ENCODE results near the gene PDE6B.

Gene PDE6B

GRCh38 chr4:673349-674091 lies 48.1 kb downstream of the PDE6B start:
- TF ChIP-seq GATA3 (IDR thresholded peaks at IDR 0.05; ENCODE audit: low read depth, low read length) = no peak
- no peak for TF ChIP-seq GATA2 (IDR thresholded peaks at IDR 0.05; ENCODE audit: low read depth, low read length)

DNA sequence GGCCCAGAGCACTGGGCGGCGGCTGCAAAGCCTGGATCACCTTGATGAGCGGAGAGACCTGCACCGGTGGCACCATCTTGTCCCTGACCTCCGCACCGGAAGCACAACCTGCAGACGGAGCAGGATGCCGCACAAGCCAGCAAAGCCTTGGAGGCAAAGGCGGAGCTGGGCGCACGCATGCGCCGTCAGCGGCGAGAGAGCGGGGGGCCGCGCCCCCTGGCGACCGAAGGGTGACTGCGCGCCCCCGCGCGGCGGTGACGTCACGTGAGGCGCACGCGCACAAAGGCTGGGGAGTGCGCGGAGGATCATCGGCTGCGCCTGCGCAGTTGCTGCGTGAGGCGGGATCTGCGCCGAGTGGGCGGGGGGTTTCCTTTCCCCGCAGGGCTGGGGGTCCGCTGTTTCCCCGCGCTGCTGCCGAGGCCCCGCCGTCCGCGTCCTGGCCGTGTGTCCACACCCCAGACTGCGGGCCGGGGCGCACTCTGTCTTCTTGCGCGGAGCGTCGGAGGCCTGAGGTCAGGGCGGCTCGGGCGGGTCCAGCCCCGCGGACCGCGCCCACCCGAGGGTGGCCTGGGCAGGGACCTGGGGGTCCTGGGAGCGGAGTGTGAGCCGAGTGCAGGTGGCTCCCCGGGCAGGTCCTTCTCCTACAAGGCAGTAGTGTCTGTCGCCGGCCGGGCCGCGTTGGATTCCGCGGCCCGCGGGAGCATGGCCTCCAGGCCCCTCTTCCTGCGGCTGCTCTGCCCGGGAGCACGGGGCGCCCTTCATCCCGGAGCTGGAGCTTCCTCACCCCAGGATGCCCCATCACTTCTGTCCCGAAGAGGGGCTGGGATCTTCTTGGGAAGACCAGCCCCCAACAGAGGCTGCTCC lies 49.0 kb downstream of the PDE6B start, which contains the start of the genes ATP5ME and MYL5:
Gene ATP5ME (minus strand): TSS at position 105 of the 864 bp plus-strand sequence. CDS start 29 bp downstream, at position 76.
Gene MYL5 (plus strand): TSS at position 371 of the 864 bp plus-strand sequence. CDS start 3,485 bp downstream, outside the sequence.
- TF ChIP-seq GATA2 (IDR thresholded peaks at IDR 0.05; ENCODE audit: low read depth, low read length) (no peak), GATA3 (IDR thresholded peaks at IDR 0.05; ENCODE audit: low read depth, low read length) (no peak)

DNA sequence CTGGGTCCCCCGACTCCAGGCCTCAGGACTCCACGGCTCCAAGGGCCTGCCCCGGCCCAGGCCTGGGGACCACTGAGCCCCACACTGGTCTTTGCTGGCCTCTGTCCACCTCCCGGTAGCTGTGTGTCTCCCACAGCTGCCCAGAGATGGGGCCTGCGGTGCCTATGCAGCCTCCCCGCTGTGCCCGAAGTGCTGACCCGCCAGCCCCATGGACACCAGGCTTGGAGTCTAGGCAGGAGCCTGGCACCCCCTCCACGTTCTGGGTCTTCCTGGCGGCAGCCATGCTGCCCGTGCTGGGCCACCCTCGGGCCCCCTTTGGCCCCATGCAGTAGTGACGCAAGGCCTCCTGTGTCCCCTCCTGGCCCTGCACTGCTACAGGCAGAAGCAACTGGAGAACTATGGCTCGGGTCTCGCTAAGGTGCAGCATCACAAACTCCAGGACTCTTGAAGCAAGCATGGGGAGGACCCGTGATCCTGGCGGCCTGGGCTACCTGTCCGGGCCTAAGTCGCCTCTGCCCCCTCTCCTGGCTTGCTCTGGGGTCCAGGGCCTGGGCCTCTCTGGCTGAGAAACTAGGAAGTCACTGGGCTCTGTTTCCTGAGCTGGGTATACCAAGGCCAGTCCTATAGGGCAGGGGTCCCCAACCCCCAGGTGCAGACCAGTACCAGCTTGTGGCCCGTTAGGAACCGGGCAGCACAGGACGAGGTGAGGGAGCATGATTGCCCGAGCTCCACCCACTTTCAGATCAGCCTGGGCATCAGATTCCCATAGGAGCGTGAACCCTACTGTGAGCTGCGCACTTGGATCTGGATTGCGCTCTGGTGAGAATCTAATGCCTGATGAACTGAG lies 49.9 kb downstream of the PDE6B start:
- TF ChIP-seq GATA3 (IDR thresholded peaks at IDR 0.05; ENCODE audit: low read depth, low read length) (no peak), GATA2 (IDR thresholded peaks at IDR 0.05; ENCODE audit: low read depth, low read length) (no peak)

GRCh38 chr4:675980-676870 lies 50.9 kb downstream of the PDE6B start:
- TF ChIP-seq GATA3 (IDR thresholded peaks at IDR 0.05; ENCODE audit: low read depth, low read length) (no peak), GATA2 (IDR thresholded peaks at IDR 0.05; ENCODE audit: low read depth, low read length) (no peak)

GRCh38 chr4:676871-677235 lies 51.5 kb downstream of the PDE6B start:
- TF ChIP-seq GATA2 (IDR thresholded peaks at IDR 0.05; ENCODE audit: low read depth, low read length) (no peak), GATA3 (IDR thresholded peaks at IDR 0.05; ENCODE audit: low read depth, low read length) (no peak)

DNA sequence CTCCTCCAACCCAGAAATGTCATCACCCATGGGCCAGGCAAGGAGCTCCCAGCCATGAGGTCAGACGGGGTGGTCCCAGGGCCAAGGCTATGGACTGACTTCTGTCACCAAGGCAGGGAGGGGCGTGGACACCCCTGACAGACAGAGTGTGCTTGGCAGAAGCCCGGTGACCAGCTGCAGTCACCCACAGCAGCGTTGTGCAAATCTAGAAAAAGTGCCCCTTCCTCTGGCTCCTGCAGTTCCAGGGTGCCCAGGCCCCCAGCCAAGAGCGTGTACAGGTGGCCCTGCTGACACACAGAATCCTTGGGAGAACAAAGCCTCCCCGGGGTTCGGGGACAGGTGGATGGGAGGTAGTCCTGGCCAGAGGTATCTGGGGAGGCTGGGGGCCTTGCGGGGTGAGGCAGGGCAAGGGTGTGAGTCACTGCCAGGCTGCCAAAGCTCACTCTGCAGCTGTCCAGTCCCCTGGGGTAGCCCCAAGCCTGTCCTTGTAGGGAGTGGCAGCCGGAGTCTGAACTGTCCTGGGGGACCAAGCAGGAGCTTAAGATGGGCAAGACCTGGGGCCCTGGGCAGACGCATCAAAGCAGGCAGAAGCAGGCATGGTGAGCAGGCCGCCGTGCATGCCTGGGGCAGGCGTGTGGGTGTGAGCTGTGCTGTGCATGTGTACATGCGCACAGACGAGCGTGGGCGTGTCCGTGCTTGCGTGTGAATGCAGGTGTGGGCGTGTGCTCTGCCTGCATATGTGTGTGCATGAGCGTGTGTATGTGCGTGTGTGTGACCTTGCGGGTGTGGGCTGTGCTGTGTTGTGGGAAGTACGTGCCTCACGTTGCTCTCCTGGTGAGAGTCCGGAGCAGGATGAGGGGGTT lies 52.3 kb downstream of the PDE6B start:
- TF ChIP-seq GATA3 (IDR thresholded peaks at IDR 0.05; ENCODE audit: low read depth, low read length) (no peak), GATA2 (IDR thresholded peaks at IDR 0.05; ENCODE audit: low read depth, low read length) (no peak)

DNA sequence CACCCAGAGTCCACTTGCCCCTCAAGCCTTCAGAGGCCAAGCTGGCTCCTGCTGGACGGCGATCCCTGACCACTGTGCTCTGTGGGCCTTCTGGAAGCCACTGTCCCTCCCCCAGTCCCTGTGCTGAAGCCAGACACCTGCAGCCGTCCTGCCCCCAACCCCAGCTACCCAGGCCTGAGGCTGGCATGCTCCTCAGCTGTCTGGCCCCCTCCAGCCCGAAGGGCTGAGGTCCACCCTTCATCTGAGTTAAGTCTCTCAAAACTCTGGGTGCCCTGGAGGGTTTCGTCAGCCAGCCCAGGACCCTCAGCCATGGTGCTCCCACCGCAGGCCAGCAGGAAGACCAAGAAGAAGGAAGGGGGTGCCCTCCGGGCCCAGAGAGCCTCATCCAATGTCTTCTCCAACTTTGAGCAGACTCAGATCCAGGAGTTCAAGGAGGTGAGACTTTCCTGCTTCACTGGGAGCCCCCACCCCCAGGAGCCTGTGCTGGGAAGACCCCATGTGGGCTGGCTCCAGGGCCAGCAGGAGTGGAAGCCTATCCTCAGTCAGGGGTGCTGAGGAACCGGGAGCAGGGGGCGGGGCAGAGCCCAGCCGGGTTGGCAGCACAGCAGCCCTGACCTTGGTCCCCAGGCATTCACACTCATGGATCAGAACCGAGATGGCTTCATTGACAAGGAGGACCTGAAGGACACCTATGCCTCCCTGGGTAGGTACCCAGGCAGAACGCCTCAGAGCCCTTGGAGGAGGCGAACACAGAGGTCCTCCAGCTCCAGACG lies 53.1 kb downstream of the PDE6B start:
- TF ChIP-seq GATA2 (IDR thresholded peaks at IDR 0.05; ENCODE audit: low read depth, low read length) = no peak
- TF ChIP-seq GATA3 (IDR thresholded peaks at IDR 0.05; ENCODE audit: low read depth, low read length) = no peak

DNA sequence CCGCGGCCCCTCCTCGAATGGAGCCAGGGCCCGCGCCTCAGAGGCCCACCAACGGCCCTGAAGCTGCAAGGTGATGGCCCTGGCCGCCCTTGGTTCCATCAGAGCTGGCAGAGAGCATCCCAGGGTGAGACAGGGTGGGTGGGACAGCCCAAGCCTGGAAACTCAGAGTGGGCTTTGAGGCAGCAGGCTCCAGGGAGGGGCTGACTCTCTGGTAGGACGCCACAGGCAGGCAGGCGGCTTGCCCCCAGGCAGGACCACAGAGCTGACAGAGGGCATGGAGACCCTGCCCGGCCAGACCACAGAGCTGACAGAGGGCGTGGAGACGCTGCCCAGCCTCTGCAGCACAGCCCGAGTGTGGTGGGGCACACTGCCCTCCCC lies 53.7 kb downstream of the PDE6B start:
- TF ChIP-seq GATA3 (IDR thresholded peaks at IDR 0.05; ENCODE audit: low read depth, low read length) (no peak), GATA2 (IDR thresholded peaks at IDR 0.05; ENCODE audit: low read depth, low read length) (no peak)

GRCh38 chr4:679629-680028 lies 54.3 kb downstream of the PDE6B start:
- no peak for TF ChIP-seq GATA3 (IDR thresholded peaks at IDR 0.05; ENCODE audit: low read depth, low read length)
- no peak for TF ChIP-seq GATA2 (IDR thresholded peaks at IDR 0.05; ENCODE audit: low read depth, low read length)

DNA sequence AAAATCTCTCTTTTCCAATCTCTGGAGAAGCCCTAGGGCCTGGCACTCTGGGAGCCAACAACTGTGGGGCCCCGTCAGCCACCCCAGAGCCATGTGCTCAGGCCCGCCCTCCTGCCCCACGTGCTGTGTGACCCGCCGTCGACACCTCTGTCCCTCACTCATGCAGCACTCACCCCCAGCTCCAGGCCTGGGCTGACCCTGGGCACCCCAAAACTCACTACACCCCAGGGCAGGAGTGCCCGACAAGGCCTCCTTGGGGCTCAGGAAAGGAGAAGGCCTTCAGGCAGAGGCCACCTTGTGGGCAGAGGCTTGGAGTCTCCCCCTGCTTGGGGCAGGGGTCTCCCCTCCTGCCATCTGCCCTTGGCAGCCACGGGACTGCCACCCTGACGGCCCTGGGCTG lies 54.7 kb downstream of the PDE6B start:
- TF ChIP-seq GATA3 (IDR thresholded peaks at IDR 0.05; ENCODE audit: low read depth, low read length) (no peak), GATA2 (IDR thresholded peaks at IDR 0.05; ENCODE audit: low read depth, low read length) (no peak)

DNA sequence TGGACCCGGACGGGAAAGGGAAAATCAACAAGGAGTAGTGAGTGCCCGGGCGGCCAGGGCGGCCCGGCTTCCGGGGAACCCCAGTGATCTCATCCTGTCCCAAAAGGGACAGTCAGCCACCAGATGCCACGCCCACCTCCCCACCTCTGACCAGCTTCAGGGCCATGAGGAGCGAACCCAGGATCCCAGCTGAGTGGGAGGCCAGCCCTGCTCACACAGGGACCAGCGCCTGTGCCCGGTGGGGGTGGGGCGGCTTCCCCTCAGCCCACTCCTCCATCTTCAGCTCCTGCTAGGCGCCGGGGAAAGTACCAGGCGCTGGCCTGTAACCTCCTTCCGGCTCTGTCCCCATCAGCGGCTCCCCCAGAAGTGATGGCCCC lies 55.2 kb downstream of the PDE6B start:
- TF ChIP-seq GATA2 (IDR thresholded peaks at IDR 0.05; ENCODE audit: low read depth, low read length) (no peak), GATA3 (IDR thresholded peaks at IDR 0.05; ENCODE audit: low read depth, low read length) (no peak)

Data from SH-SY5Y (cell line).